ENCODE data around the gene FXYD2. TPM values are rescaled to one million over a fixed set of nuclear protein-coding genes. Genes with fewer than 3 reads are reported as not detected.

Gene FXYD2
- total and polyA plus RNA-seq, 2 of the 13 experiments (the other 11 are each of a cell fraction or from before 2014, with no cell fraction given), result 45.9 to 106 TPM

DNA sequence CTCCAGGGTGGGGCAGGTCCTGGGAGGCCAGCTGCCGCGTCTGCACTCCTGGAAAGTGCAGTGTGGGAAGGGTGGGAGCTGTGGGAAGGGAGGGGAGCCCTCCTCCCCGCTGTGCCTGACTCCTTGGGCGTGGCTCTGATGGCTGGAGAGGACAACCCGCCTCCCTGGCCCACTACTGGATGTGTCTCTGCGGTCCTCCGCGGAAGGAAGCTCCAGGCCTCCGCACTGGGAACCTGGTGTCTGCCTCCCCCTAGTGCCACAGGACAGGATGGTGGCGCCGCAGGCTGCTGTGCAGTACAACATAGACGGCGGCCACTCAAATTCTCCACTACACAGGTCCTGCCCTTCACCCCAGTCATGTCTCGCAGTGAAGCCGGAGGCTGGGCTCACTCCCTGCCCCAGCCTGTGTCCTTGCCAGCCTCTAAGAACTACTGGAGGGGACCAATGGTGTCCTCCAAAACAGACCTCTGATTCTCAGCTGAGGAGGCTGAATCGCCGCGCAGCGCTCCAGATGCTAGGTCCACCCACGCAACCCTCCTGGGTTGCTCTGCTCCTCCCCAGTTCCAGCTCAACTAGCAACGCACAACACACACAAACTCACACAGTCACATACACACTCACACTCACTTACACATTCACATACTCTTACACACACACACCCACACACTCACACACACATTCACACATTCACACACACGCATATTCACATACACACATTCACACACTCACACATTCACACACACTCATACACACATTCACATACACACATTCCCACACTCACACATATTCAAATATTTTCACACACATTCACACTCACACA lies 15.1 kb downstream of the FXYD2 start:
- H3K9me3 ChIP-seq (ENCODE audit: low read length), result no peaks in the 10 kb centered on the region
- no peak overlapping the region for H2AFZ ChIP-seq (ENCODE audit: low read length)
- H3K9ac ChIP-seq (ENCODE audit: insufficient read depth, low read depth, low read length), result no peak overlapping the region
- ATAC-seq, result peak; percentile 99
- BruUV-seq (replicated peaks), result no TSS peak
- ChIA-PET POLR2A (no interaction called here), CTCF (ENCODE audit: low intra/inter-chr PET ratio, low total read pairs) (interaction anchor here (2.1 to 3.8 kb wide), 3 partner anchors 8 to 366 kb away, joined by 6 to 42 read pairs (median 21); no protein-coding TSS in a partner anchor)
- H3K4me1 ChIP-seq (ENCODE audit: insufficient read depth, low read length), result peaks cover 5% of the 10 kb centered on the region
- FAIRE-seq, result no peak
- no peak for DNase-seq (ENCODE audit: low spot score)
- in situ Hi-C loops (cut with HindIII; ENCODE audit: extremely low pct_ligation_motif_present, low pct_unique_long_range_greater_than_20kb) (loop anchor here (5.0 kb wide), 1 partner anchor 367 kb away; no protein-coding TSS in a partner anchor), intact Hi-C loops (cut with micrococcal nuclease; ENCODE audit: unreplicated experiment) (loop anchor here (1.0 kb wide), 1 partner anchor 383 kb away; no protein-coding TSS in a partner anchor)
- no peak overlapping the region for H3K4me2 ChIP-seq (ENCODE audit: low read depth, low read length)
- H3K79me2 ChIP-seq (ENCODE audit: insufficient read depth, low read length), result no peaks in the 10 kb centered on the region
- H3K36me3 ChIP-seq (replicated peaks in 1 of 2; ENCODE audit: control insufficient read depth in 1 of 2, insufficient read depth in 2 of 2, low read length in 2 of 2), result no peaks in the 10 kb centered on the region
- no peak overlapping the region for H3K27ac ChIP-seq (ENCODE audit: extremely low read length, insufficient read depth, low read length)
- H3K4me3 ChIP-seq (replicated peaks in 1 of 3; ENCODE audit: insufficient read depth in 1 of 3, low read depth in 2 of 3, low read length in 3 of 3), result no peak overlapping the region
- 72% methylated on average over 7 of the region's 22 CpGs for WGBS (ENCODE audit: low lambda C conversion rate)
- H4K20me1 ChIP-seq (ENCODE audit: insufficient read depth, low read length), result no peaks in the 10 kb centered on the region
- H3K27me3 ChIP-seq (ENCODE audit: control insufficient read depth in 1 of 2, insufficient read depth in 2 of 2, low read length in 2 of 2), result no peaks in the 10 kb centered on the region; a peak in 2 of 5 replicates
- TF ChIP-seq NBN (conservative IDR thresholded peaks at IDR 0.05) (peak; percentile 82; the same call in 1 of the 2 replicates), XRCC5 (optimal IDR thresholded peaks at IDR 0.05; ENCODE audit: low read length) (peak; percentile 35), ARNTL (CRISPR knock-in tag; IDR thresholded peaks at IDR 0.05) (no peak), KAT2B (IDR thresholded peaks at IDR 0.05; ENCODE audit: borderline replicate concordance, low read depth, low read length) (no peak), HNRNPH1 (optimal IDR thresholded peaks at IDR 0.05; ENCODE audit: low read depth, low read length) (no peak), SMC3 (IDR thresholded peaks at IDR 0.05; ENCODE audit: low read length) (0 out of 2 replicates have a peak, but pooled peaks have one; percentile 26), ZNF687 (CRISPR knock-in tag; IDR thresholded peaks at IDR 0.05) (peak; percentile 22; the same call in 1 of the 2 replicates), RAD21 (CRISPR knock-in tag; IDR thresholded peaks at IDR 0.05) (peak; percentile 56), AGO2 (optimal IDR thresholded peaks at IDR 0.05; ENCODE audit: low read depth, low read length) (peak; percentile 39), HNRNPLL (IDR thresholded peaks at IDR 0.05; ENCODE audit: low read depth, low read length, poor library complexity, severe bottlenecking) (peak; percentile 27)
- TF ChIP-seq, protein P1, sequence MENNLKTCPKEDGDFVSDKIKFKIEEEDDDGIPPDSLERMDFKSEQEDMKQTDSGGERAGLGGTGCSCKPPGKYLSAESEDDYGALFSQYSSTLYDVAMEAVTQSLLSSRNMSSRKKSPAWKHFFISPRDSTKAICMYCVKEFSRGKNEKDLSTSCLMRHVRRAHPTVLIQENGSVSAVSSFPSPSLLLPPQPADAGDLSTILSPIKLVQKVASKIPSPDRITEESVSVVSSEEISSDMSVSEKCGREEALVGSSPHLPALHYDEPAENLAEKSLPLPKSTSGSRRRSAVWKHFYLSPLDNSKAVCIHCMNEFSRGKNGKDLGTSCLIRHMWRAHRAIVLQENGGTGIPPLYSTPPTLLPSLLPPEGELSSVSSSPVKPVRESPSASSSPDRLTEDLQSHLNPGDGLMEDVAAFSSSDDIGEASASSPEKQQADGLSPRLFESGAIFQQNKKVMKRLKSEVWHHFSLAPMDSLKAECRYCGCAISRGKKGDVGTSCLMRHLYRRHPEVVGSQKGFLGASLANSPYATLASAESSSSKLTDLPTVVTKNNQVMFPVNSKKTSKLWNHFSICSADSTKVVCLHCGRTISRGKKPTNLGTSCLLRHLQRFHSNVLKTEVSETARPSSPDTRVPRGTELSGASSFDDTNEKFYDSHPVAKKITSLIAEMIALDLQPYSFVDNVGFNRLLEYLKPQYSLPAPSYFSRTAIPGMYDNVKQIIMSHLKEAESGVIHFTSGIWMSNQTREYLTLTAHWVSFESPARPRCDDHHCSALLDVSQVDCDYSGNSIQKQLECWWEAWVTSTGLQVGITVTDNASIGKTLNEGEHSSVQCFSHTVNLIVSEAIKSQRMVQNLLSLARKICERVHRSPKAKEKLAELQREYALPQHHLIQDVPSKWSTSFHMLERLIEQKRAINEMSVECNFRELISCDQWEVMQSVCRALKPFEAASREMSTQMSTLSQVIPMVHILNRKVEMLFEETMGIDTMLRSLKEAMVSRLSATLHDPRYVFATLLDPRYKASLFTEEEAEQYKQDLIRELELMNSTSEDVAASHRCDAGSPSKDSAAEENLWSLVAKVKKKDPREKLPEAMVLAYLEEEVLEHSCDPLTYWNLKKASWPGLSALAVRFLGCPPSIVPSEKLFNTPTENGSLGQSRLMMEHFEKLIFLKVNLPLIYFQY (CRISPR knock-in tag; IDR thresholded peaks at IDR 0.05; ENCODE audit: borderline replicate concordance), result no peak
- TF ChIP-seq, protein P2, sequence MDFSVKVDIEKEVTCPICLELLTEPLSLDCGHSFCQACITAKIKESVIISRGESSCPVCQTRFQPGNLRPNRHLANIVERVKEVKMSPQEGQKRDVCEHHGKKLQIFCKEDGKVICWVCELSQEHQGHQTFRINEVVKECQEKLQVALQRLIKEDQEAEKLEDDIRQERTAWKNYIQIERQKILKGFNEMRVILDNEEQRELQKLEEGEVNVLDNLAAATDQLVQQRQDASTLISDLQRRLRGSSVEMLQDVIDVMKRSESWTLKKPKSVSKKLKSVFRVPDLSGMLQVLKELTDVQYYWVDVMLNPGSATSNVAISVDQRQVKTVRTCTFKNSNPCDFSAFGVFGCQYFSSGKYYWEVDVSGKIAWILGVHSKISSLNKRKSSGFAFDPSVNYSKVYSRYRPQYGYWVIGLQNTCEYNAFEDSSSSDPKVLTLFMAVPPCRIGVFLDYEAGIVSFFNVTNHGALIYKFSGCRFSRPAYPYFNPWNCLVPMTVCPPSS (IDR thresholded peaks at IDR 0.05), result peak; percentile 82; the same call in 1 of the 2 replicates

Measured in HepG2 (cell line).